HL-60 (cell line): Measurements from ENCODE around the gene ITPK1.

Source experiments
- DNase-seq, 2 experiments: peaks; one replicate each; pipeline ENCODE4 v3.0.0-alpha.2; 2010 to 2020; ENCODE audit warnings: low read depth in 1 of 2, low spot score in 1 of 2
- H3K27ac ChIP-seq: fragments of 250-450 bp; sonication (Bioruptor Pico); replicated peaks from 2 replicates; pipeline ENCODE4 v1.5.1; 2020; ENCODE audit warnings: mild to moderate bottlenecking, moderate library complexity
- H3K27me3 ChIP-seq: fragments of 250-450 bp; sonication (Bioruptor Pico); 2 replicates; pipeline ENCODE4 v1.5.1; 2021; ENCODE audit warnings: mild to moderate bottlenecking, moderate library complexity; ENCODE audit not compliant: insufficient read depth, poor library complexity, severe bottlenecking
- H3K4me3 ChIP-seq: replicated peaks from 2 replicates; pipeline ENCODE4 v1.5.1; 2011; ENCODE audit warnings: mild to moderate bottlenecking, control low read depth, low read length; ENCODE audit not compliant: insufficient read depth
- CTCF ChIP-seq: IDR thresholded peaks from one replicate; pipeline ENCODE4 v1.5.1; 2011; ENCODE audit warnings: low read length, control low read depth, inconsistent platforms; ENCODE audit not compliant: insufficient read depth
- GABPA ChIP-seq: IDR thresholded peaks from 2 replicates; pipeline ENCODE4 v1.6.1; 2012; ENCODE audit warnings: low read depth
- POLR2AphosphoS5 ChIP-seq: IDR thresholded peaks from 2 replicates; pipeline ENCODE4 v1.6.1; 2012; ENCODE audit warnings: low read depth
- REST ChIP-seq: IDR thresholded peaks from 2 replicates; pipeline ENCODE4 v1.6.1; 2012; ENCODE audit warnings: low read depth; ENCODE audit not compliant: insufficient replicate concordance
- SPI1 ChIP-seq: IDR thresholded peaks from 2 replicates; pipeline ENCODE4 v1.6.1; 2012; ENCODE audit warnings: low read depth, mild to moderate bottlenecking, borderline replicate concordance

The ITPK1 gene

GRCh38 chr14:93092606-93093556 lies 22.8 kb downstream of the ITPK1 start:
- Histone ChIP-seq H3K27me3 (no peaks in the 10 kb centered on the region), H3K4me3 (no peak overlapping the region), H3K27ac (no peak overlapping the region)
- TF ChIP-seq POLR2AphosphoS5 (no peak), CTCF (no peak), SPI1 (no peak), REST (no peak), GABPA (no peak)
- no peak for DNase-seq

GRCh38 chr14:93091666-93092065 lies 24.1 kb downstream of the ITPK1 start:
- Histone ChIP-seq H3K27ac (no peak overlapping the region), H3K27me3 (no peaks in the 10 kb centered on the region), H3K4me3 (no peak overlapping the region)
- DNase-seq = no peak
- TF ChIP-seq REST (no peak), GABPA (no peak), CTCF (no peak), POLR2AphosphoS5 (no peak), SPI1 (no peak)

- TF ChIP-seq REST = no peak
- TF ChIP-seq CTCF = no peak
- no peak for TF ChIP-seq GABPA
- TF ChIP-seq SPI1 = no peak
- no peak for TF ChIP-seq POLR2AphosphoS5
- Histone ChIP-seq H3K27me3 (no peaks in the 10 kb centered on the region), H3K4me3 (no peak overlapping the region), H3K27ac (no peak overlapping the region)
- no peak for DNase-seq
These were observed 24.7 kb downstream of the ITPK1 start for GRCh38 chr14:93090826-93091555.
